ENCODE data around the gene STARD6. TPM values are rescaled to one million over a fixed set of nuclear protein-coding genes. Genes with fewer than 3 reads are reported as not detected.
A peak's percentile ranks its signal among the peaks of the same experiment; 100 is the strongest.

The STARD6 gene
- total RNA-seq, 1 experiment from 2014 or later = not detected

DNA sequence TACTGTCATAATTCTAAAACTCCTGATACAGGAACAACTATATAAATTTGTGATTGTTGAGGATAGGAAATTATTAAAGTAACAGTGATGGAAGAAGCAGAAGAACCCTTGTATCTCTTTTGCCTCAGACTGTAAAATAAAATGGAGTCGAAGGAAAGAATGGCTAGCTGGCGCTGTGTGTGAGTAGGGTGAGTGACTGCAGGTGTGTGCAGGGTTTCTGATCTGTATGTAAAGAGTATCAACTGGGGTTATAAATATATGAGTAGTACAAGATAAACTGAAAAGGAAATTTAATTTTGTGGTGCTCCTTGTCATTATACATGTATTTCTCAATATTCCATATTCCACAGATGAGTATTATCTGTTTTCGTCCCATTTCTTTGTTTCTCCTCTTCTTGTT, 73.1 kb downstream of the STARD6 start (continued):
- TF ChIP-seq, protein P1, sequence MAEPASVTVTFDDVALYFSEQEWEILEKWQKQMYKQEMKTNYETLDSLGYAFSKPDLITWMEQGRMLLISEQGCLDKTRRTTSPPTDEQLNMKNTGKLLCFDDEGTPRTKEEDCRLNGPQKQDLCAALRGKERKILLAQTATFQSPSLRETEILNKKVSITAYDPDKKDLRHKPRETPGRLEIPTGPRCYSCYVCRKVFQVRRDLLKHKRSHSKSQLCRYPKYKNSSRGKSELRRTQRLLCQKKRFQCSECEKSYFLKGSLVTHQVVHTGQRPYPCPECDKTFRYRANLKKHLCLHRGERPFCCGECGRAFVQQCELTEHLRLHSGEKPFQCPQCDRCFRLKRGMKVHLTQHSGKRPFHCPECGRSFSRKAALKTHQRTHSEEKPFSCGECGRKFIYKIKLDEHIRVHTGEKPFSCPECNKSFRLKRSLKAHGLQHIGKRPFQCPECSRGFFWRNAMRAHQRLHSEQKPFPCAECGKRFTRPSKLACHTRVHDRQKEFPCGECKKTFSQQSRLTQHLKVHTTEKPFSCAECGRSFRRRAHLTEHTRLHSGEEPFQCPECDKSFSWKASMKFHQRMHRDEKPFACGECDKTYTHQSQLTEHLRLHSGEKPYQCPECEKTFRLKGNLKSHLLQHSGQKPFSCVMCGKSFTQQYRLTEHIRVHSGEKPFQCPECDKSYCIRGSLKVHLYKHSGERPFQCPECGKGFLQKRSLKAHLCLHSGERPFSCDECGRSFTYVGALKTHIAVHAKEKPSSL (CRISPR knock-in tag; conservative IDR thresholded peaks at IDR 0.05) = no peak
- TF ChIP-seq FOXP1 (CRISPR knock-in tag; IDR thresholded peaks at IDR 0.05; ENCODE audit: borderline replicate concordance) (no peak), IRF2 (CRISPR knock-in tag; IDR thresholded peaks at IDR 0.05; ENCODE audit: borderline replicate concordance, low read depth) (no peak)
- TF ChIP-seq, protein P2, sequence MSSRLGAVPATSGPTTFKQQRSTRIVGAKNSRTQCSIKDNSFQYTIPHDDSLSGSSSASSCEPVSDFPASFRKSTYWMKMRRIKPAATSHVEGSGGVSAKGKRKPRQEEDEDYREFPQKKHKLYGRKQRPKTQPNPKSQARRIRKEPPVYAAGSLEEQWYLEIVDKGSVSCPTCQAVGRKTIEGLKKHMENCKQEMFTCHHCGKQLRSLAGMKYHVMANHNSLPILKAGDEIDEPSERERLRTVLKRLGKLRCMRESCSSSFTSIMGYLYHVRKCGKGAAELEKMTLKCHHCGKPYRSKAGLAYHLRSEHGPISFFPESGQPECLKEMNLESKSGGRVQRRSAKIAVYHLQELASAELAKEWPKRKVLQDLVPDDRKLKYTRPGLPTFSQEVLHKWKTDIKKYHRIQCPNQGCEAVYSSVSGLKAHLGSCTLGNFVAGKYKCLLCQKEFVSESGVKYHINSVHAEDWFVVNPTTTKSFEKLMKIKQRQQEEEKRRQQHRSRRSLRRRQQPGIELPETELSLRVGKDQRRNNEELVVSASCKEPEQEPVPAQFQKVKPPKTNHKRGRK (CRISPR knock-in tag; IDR thresholded peaks at IDR 0.05; ENCODE audit: borderline replicate concordance) = no peak
- TF ChIP-seq, protein P3, sequence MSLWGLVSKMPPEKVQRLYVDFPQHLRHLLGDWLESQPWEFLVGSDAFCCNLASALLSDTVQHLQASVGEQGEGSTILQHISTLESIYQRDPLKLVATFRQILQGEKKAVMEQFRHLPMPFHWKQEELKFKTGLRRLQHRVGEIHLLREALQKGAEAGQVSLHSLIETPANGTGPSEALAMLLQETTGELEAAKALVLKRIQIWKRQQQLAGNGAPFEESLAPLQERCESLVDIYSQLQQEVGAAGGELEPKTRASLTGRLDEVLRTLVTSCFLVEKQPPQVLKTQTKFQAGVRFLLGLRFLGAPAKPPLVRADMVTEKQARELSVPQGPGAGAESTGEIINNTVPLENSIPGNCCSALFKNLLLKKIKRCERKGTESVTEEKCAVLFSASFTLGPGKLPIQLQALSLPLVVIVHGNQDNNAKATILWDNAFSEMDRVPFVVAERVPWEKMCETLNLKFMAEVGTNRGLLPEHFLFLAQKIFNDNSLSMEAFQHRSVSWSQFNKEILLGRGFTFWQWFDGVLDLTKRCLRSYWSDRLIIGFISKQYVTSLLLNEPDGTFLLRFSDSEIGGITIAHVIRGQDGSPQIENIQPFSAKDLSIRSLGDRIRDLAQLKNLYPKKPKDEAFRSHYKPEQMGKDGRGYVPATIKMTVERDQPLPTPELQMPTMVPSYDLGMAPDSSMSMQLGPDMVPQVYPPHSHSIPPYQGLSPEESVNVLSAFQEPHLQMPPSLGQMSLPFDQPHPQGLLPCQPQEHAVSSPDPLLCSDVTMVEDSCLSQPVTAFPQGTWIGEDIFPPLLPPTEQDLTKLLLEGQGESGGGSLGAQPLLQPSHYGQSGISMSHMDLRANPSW (CRISPR knock-in tag; conservative IDR thresholded peaks at IDR 0.05; ENCODE audit: low read depth) = no peak

DNA sequence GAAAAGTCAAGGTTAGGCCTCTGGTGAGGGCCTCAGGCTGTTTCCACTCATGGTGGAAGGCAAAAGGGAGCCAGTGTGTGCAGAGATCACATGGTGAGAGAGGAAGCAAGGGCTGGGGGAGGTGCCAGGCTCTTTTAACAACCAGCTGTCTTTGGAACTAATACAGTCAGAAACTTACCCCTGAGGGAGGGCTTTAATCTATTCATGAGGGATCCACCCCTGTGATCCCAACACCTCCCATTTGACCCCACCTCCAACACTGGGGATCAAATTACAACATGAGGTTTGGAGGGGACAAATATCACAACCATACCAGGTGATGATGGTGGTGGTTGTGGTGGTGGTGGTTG, 77.5 kb downstream of the STARD6 start:
- Mint-ChIP-seq H3K9me3 (no peaks in the 10 kb centered on the region), H3K4me3 (no peak overlapping the region), H3K27me3 (ENCODE audit: low read depth) (no peaks in the 10 kb centered on the region), H3K36me3 (peaks cover 58% of the 10 kb centered on the region), H3K4me1 (peaks cover 14% of the 10 kb centered on the region), H3K27ac (peak overlapping the region; percentile 86)
- DNase-seq (ENCODE audit: low spot score) = peak; percentile 28
- ATAC-seq = peak; percentile 98
- ChIA-PET CTCF (interaction anchor here (0.7 to 1.7 kb wide), 2 partner anchors 10 to 57 kb away, joined by 3 to 9 read pairs; no protein-coding TSS in a partner anchor), POLR2A (interaction anchor here (1.0 kb wide), 1 partner anchor 19 kb away, joined by 4 read pairs; no protein-coding TSS in a partner anchor)
- TF ChIP-seq, protein P4, sequence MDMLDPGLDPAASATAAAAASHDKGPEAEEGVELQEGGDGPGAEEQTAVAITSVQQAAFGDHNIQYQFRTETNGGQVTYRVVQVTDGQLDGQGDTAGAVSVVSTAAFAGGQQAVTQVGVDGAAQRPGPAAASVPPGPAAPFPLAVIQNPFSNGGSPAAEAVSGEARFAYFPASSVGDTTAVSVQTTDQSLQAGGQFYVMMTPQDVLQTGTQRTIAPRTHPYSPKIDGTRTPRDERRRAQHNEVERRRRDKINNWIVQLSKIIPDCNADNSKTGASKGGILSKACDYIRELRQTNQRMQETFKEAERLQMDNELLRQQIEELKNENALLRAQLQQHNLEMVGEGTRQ (CRISPR knock-in tag; IDR thresholded peaks at IDR 0.05) = peak; percentile 65
- no peak for TF ChIP-seq FOXJ3 (CRISPR knock-in tag; IDR thresholded peaks at IDR 0.05; ENCODE audit: borderline replicate concordance)

DNA sequence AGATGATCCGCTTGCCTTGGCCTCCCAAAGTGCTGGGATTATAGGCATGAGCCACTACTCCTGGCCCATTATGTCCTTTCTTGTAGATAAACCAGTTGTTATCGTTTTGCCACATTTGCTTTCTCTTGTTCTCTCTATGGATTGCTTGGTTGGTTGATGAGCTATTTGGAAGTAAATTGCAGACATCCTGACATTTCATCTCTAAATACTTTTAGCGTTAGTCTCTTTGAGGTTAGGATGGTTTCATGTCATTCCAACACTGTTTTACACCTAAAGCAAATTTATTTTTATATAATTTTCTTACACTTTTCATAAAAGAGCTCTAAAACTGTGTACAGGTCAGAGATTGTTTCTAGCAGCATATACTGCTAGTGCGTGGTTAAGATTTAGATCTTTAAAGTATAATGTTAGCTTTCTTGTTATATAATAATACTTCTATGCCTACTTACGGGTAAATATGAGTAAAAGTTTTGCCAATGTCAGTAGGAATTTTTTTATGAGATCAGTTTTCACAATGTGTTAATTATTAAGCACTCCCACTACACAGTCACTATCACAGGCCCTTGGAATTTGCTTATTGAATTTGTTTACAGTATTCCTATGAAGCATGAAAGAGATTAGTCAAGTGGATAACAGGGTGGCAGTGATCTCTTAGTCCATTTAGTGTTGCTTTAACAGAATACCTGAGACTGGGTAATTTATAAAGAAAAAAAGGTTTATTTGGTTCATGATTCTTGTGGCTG, 78.0 kb downstream of the STARD6 start:
- TF ChIP-seq, protein P5, sequence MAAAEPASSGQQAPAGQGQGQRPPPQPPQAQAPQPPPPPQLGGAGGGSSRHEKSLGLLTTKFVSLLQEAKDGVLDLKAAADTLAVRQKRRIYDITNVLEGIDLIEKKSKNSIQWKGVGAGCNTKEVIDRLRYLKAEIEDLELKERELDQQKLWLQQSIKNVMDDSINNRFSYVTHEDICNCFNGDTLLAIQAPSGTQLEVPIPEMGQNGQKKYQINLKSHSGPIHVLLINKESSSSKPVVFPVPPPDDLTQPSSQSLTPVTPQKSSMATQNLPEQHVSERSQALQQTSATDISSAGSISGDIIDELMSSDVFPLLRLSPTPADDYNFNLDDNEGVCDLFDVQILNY (CRISPR knock-in tag; IDR thresholded peaks at IDR 0.05) = no peak
- TF ChIP-seq ZNF671 (CRISPR knock-in tag; IDR thresholded peaks at IDR 0.05) (no peak), ZNF423 (CRISPR knock-in tag; IDR thresholded peaks at IDR 0.05) (no peak), TP53 (CRISPR knock-in tag; IDR thresholded peaks at IDR 0.05) (no peak), JUN (CRISPR knock-in tag; IDR thresholded peaks at IDR 0.05) (no peak)
- Mint-ChIP-seq H3K4me3 (no peak overlapping the region), H3K27ac (peak overlapping the region; percentile 86), H3K36me3 (peaks cover 58% of the 10 kb centered on the region), H3K27me3 (ENCODE audit: low read depth) (no peaks in the 10 kb centered on the region), H3K4me1 (peaks cover 14% of the 10 kb centered on the region), H3K9me3 (no peaks in the 10 kb centered on the region)
- DNase-seq (ENCODE audit: low spot score) = no peak
- ChIA-PET POLR2A (interaction anchor here (1.0 kb wide), 1 partner anchor 19 kb away, joined by 4 read pairs; no protein-coding TSS in a partner anchor), CTCF (interaction anchor here (0.7 to 1.7 kb wide), 2 partner anchors 9 to 56 kb away, joined by 3 to 9 read pairs; no protein-coding TSS in a partner anchor)
- no peak for ATAC-seq
